Testis (tissue), 3 donors: Measurements from ENCODE around the gene ZC3H18. TPM values are rescaled to one million over a fixed set of nuclear protein-coding genes. Genes with fewer than 3 reads are reported as not detected.

Experiments
- DNase-seq: peaks from one replicate; pipeline ENCODE4 v3.0.0-alpha.2; 2019
- H3K27ac ChIP-seq, 2 donors: fragments of 200-600 bp; sonication (generic); one replicate each; pipeline ENCODE4 v1.5.1; 2019
- H3K27me3 ChIP-seq: fragments of 200-600 bp; sonication (generic); one replicate; pipeline ENCODE4 v1.5.1; 2019
- H3K36me3 ChIP-seq: fragments of 200-600 bp; sonication (generic); one replicate; pipeline ENCODE4 v1.5.1; 2017; ENCODE audit warnings: low read depth; ENCODE audit errors: missing control alignments
- H3K4me1 ChIP-seq: fragments of 200-600 bp; sonication (generic); one replicate; pipeline ENCODE4 v1.5.1; 2019
- H3K4me3 ChIP-seq, 2 donors: fragments of 200-600 bp; sonication (generic); one replicate each; pipeline ENCODE4 v1.5.1; 2017 to 2019
- H3K9me3 ChIP-seq: fragments of 200-600 bp; sonication (generic); one replicate; pipeline ENCODE4 v1.5.1; 2017
- CTCF ChIP-seq, 3 experiments: fragments of 450-650 bp in 2 of 3; fragments of 200-600 bp in 1 of 3; sonication (generic) in 1 of 3; IDR thresholded peaks; one replicate each; pipeline ENCODE4 v1.5.1; 2016 to 2019; ENCODE audit warnings: antibody characterized with exemption in 3 of 3, mild to moderate bottlenecking in 2 of 3, moderate library complexity in 1 of 3
- POLR2A ChIP-seq: fragments of 450-650 bp; IDR thresholded peaks from one replicate; pipeline ENCODE4 v1.6.1; 2017; ENCODE audit warnings: antibody characterized with exemption, mild to moderate bottlenecking, moderate library complexity
- WGBS, 2 donors: methylation state at CpG; one replicate each; pipeline ENCODE4 v1.1.5; 2018; 5-methylcytosine and 5-hydroxymethylcytosine counted together
- intact Hi-C: fragments of 100-400 bp; cut with DNase I; formaldehyde crosslinking; loops from one replicate; pipeline ENCODE4 v1.15.1; 2023; ENCODE audit warnings: low total_unique reads
- polyA plus RNA-seq: library from polyadenylated mRNA; stranded (reverse); fragments of 350-450 nt; fragmentation: Illumina TruSeq; extraction: RNeasy Lipid Tissue Mini Kit (QIAGEN cat#74804); gene quantifications from one replicate; pipeline ENCODE4 v1.2.3, GENCODE V29; 2014; ENCODE audit warnings: low read depth, low replicate concordance; ENCODE audit not compliant: insufficient read depth
- total RNA-seq, 2 donors: library from RNA; depleted of rRNA; stranded (reverse); fragments of >200 nt; gene quantifications; one replicate each; pipeline ENCODE4 v1.2.3, GENCODE V29; 2016

ZC3H18 gene
- total and polyA plus RNA-seq, 3 donors from 2014 or later, result 53.8 to 63.7 (median 59.6) TPM

- H3K9me3 ChIP-seq, result no peaks in the 10 kb centered on the region
- no peak for DNase-seq
- TF ChIP-seq CTCF (IDR thresholded peaks at IDR 0.05), result no peak
- no peak for TF ChIP-seq POLR2A
- no peaks in the 10 kb centered on the region for H3K27me3 ChIP-seq
- intact Hi-C loops, result loop anchor here (10.0 kb wide), 1 partner anchor 116 kb away; no protein-coding TSS in a partner anchor
- H3K4me1 ChIP-seq, result no peaks in the 10 kb centered on the region
- no peaks in the 10 kb centered on the region for H3K36me3 ChIP-seq
- WGBS, 2 donors, result 67 to 79% methylated on average over 22 of the region's 22 CpGs
- no peak overlapping the region for H3K27ac ChIP-seq
- H3K4me3 ChIP-seq, result no peak overlapping the region
These were observed 9.3 kb upstream of the ZC3H18 start for GRCh38 chr16:88560714-88561484.

GRCh38 chr16:88561485-88562359, 8.5 kb upstream of the ZC3H18 start:
- no peaks in the 10 kb centered on the region for H3K27me3 ChIP-seq
- TF ChIP-seq POLR2A, result no peak
- peak; percentile 31 to 59 (median 58) for TF ChIP-seq CTCF (IDR thresholded peaks at IDR 0.05)
- no peak overlapping the region for H3K27ac ChIP-seq
- H3K9me3 ChIP-seq, result no peaks in the 10 kb centered on the region
- no peaks in the 10 kb centered on the region for H3K4me1 ChIP-seq
- H3K4me3 ChIP-seq, result no peak overlapping the region
- H3K36me3 ChIP-seq, result no peaks in the 10 kb centered on the region
- DNase-seq, result peak; percentile 57
- intact Hi-C loops, result loop anchor here (10.0 kb wide), 1 partner anchor 117 kb away; no protein-coding TSS in a partner anchor
- WGBS, 2 donors, result 45 to 47% methylated on average over 17 to 22 of the region's 24 CpGs

GRCh38 chr16:88566158-88566557, 4.0 kb upstream of the ZC3H18 start:
- WGBS, 2 donors, result 76 to 78% methylated on average over 6 of the region's 6 CpGs
- Histone ChIP-seq H3K4me1 (peaks cover 5% of the 10 kb centered on the region), H3K4me3 (no peak overlapping the region), H3K9me3 (no peaks in the 10 kb centered on the region), H3K27ac (no peak overlapping the region), H3K27me3 (no peaks in the 10 kb centered on the region), H3K36me3 (no peaks in the 10 kb centered on the region)
- intact Hi-C loops, result loop anchor here (10.0 kb wide), 1 partner anchor 121 kb away; no protein-coding TSS in a partner anchor
- DNase-seq, result no peak
- no peak for TF ChIP-seq POLR2A
- no peak for TF ChIP-seq CTCF (IDR thresholded peaks at IDR 0.05)

GRCh38 chr16:88568710-88569613, 1.2 kb upstream of the ZC3H18 start:
- 72 to 86% methylated on average over 18 of the region's 18 CpGs for WGBS, 2 donors
- intact Hi-C loops, result loop anchor here (10.0 kb wide), 1 partner anchor 124 kb away; no protein-coding TSS in a partner anchor
- Histone ChIP-seq H3K9me3 (no peaks in the 10 kb centered on the region), H3K4me3 (peak overlapping the region; percentile 65 to 87), H3K36me3 (no peaks in the 10 kb centered on the region), H3K4me1 (peaks cover 5% of the 10 kb centered on the region), H3K27me3 (no peaks in the 10 kb centered on the region), H3K27ac (peak overlapping the region; percentile 2 to 16)
- DNase-seq, result no peak
- no peak for TF ChIP-seq CTCF (IDR thresholded peaks at IDR 0.05)
- TF ChIP-seq POLR2A, result no peak
